Measurements from ENCODE around the gene RPUSD4. TPM values are rescaled to one million over a fixed set of nuclear protein-coding genes. Genes with fewer than 3 reads are reported as not detected.

The RPUSD4 gene
- total and polyA plus RNA-seq, 2 experiments from 2014 or later: 20.8 to 60.8 TPM

DNA sequence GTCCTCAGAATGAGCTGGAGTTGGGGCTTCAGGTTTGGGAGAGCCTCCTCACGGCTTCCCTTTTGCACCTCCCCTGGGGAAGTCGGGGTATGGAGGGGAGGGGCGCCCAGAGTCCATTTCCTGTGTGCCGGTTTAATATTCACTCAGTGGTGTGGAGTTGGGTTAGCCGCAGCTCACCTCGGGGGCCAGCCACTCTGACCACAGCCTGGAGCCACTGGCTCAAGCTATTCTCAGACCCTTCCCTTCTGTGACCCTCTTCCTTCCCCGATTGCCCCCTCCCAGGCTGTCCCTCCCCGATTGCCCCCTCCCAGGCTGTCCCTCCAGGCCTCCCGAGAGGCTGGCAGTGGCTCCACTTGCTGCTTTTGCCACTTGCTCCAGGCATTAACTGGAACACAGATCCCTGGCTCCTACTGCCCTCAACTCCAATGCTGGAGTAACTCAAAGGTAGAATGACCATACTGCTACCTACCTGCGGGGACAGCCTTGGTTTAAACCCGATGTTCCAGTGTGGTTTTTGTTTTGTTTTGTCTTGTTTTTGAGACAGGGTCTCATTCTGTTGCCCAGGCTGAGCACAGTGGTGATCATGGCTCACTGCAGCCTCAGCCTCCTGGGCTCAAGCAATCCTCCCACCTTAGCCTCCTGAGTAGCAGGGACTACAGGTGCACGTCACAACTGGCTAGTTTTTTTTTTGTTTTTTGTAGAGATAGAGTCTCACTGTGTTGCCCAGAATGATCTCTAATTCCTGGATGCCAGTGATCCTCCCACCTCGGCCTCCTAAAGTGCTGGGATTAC, 29.3 kb downstream of the RPUSD4 start:
- ATAC-seq (peak; percentile 48), DNase-seq (ENCODE audit: low spot score) (peak; percentile 23)
- no peaks in the 10 kb centered on the region for H3K36me3 ChIP-seq (ENCODE audit: insufficient read depth)
- H3K27ac ChIP-seq (ENCODE audit: low read depth): no peak overlapping the region
- no peak overlapping the region; the same call in 1 of the 2 replicates for H3K27ac Mint-ChIP-seq
- H3K4me1 ChIP-seq (ENCODE audit: insufficient read depth): peaks cover 6% of the 10 kb centered on the region; the same call in 1 of the 2 replicates
- no peaks in the 10 kb centered on the region for H3K27me3 ChIP-seq (ENCODE audit: insufficient read depth)
- peaks cover 7% of the 10 kb centered on the region for H3K27me3 Mint-ChIP-seq (ENCODE audit: insufficient read depth, low read depth, poor library complexity)
- no peaks in the 10 kb centered on the region for H3K79me2 ChIP-seq (replicated peaks; ENCODE audit: insufficient read depth)
- no peaks in the 10 kb centered on the region for H3K9me3 Mint-ChIP-seq
- no peaks in the 10 kb centered on the region; the same call in 2 of the 3 replicates for H3K36me3 Mint-ChIP-seq (ENCODE audit: low read depth)
- H3F3A ChIP-seq (replicated peaks; ENCODE audit: low read depth): no peaks in the 10 kb centered on the region
- H3K4me3 ChIP-seq: no peak overlapping the region
- no peaks in the 10 kb centered on the region for H4K20me1 ChIP-seq (replicated peaks; ENCODE audit: insufficient read depth)
- H2AFZ ChIP-seq: no peak overlapping the region
- H3K4me3 Mint-ChIP-seq: no peak overlapping the region
- H3K4me1 Mint-ChIP-seq: peaks cover 7% of the 10 kb centered on the region
- TF ChIP-seq EZH2 (IDR thresholded peaks at IDR 0.05; ENCODE audit: low read depth, unreplicated experiment): no peak
- no peak for TF ChIP-seq JUNB (IDR thresholded peaks at IDR 0.05; ENCODE audit: unreplicated experiment)
- no peak for TF ChIP-seq ZNF114 (CRISPR knock-in tag; IDR thresholded peaks at IDR 0.05)
- TF ChIP-seq, protein P1, sequence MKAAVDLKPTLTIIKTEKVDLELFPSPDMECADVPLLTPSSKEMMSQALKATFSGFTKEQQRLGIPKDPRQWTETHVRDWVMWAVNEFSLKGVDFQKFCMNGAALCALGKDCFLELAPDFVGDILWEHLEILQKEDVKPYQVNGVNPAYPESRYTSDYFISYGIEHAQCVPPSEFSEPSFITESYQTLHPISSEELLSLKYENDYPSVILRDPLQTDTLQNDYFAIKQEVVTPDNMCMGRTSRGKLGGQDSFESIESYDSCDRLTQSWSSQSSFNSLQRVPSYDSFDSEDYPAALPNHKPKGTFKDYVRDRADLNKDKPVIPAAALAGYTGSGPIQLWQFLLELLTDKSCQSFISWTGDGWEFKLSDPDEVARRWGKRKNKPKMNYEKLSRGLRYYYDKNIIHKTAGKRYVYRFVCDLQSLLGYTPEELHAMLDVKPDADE (IDR thresholded peaks at IDR 0.05): no peak
- no peak for TF ChIP-seq EZH2phosphoT487 (IDR thresholded peaks at IDR 0.05; ENCODE audit: unreplicated experiment)
- no peak for TF ChIP-seq ZNF462 (CRISPR knock-in tag; IDR thresholded peaks at IDR 0.05)
- no peak for TF ChIP-seq CREB1 (CRISPR knock-in tag; IDR thresholded peaks at IDR 0.05; ENCODE audit: low read depth)
- TF ChIP-seq POLR2AphosphoS5 (IDR thresholded peaks at IDR 0.05; ENCODE audit: low read depth): no peak
- TF ChIP-seq, protein P2, sequence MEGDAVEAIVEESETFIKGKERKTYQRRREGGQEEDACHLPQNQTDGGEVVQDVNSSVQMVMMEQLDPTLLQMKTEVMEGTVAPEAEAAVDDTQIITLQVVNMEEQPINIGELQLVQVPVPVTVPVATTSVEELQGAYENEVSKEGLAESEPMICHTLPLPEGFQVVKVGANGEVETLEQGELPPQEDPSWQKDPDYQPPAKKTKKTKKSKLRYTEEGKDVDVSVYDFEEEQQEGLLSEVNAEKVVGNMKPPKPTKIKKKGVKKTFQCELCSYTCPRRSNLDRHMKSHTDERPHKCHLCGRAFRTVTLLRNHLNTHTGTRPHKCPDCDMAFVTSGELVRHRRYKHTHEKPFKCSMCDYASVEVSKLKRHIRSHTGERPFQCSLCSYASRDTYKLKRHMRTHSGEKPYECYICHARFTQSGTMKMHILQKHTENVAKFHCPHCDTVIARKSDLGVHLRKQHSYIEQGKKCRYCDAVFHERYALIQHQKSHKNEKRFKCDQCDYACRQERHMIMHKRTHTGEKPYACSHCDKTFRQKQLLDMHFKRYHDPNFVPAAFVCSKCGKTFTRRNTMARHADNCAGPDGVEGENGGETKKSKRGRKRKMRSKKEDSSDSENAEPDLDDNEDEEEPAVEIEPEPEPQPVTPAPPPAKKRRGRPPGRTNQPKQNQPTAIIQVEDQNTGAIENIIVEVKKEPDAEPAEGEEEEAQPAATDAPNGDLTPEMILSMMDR (conservative IDR thresholded peaks at IDR 0.05; ENCODE audit: low read depth in 2 of 2): no peak; a peak in 1 of 4 replicates
- no peak for TF ChIP-seq STAT1 (IDR thresholded peaks at IDR 0.05; ENCODE audit: unreplicated experiment)
- TF ChIP-seq NANOG (IDR thresholded peaks at IDR 0.05; ENCODE audit: borderline replicate concordance): no peak
- TF ChIP-seq ZNF331 (CRISPR knock-in tag; IDR thresholded peaks at IDR 0.05; ENCODE audit: low read depth): no peak
- no peak for TF ChIP-seq REST (IDR thresholded peaks at IDR 0.05; ENCODE audit: unreplicated experiment)
- 0 out of 2 replicates have a peak overlapping the region, but pooled peaks have one; percentile 14 for H3K4me2 ChIP-seq
- H3K9me2 ChIP-seq (ENCODE audit: insufficient read depth): no peaks in the 10 kb centered on the region

All from GM23338 (cell line).